WERI-Rb-1 (cell line): ENCODE measurements around the gene OR2M2.

Experiments used
- DNase-seq: peaks from one replicate; pipeline ENCODE4 v3.0.0-alpha.2; 2020
- H3K27ac ChIP-seq: fragments of 250-450 bp; sonication (Bioruptor Pico); 2 replicates; pipeline ENCODE4 v1.5.1; 2020; ENCODE audit warnings: mild to moderate bottlenecking, moderate library complexity
- H3K27me3 ChIP-seq: fragments of 250-450 bp; sonication (Bioruptor Pico); 2 replicates; pipeline ENCODE4 v1.5.1; 2021; ENCODE audit warnings: mild to moderate bottlenecking, low read depth, moderate library complexity; ENCODE audit not compliant: insufficient read depth, severe bottlenecking
- H3K36me3 ChIP-seq: fragments of 250-450 bp; sonication (Bioruptor Pico); 2 replicates; pipeline ENCODE4 v1.5.1; 2020; ENCODE audit warnings: mild to moderate bottlenecking, moderate library complexity
- H3K4me3 ChIP-seq: 2 replicates; pipeline ENCODE4 v1.5.1; 2011; ENCODE audit warnings: low read depth, mild to moderate bottlenecking, control low read depth, low read length
- H3K9me3 ChIP-seq: fragments of 250-450 bp; sonication (Bioruptor Pico); 2 replicates; pipeline ENCODE4 v1.5.1; 2021; ENCODE audit warnings: mild to moderate bottlenecking, moderate library complexity; ENCODE audit not compliant: severe bottlenecking
- CTCF ChIP-seq: IDR thresholded peaks from 2 replicates; pipeline ENCODE4 v1.5.1; 2011; ENCODE audit warnings: low read depth, mild to moderate bottlenecking, control low read depth, inconsistent platforms, low read length

Gene OR2M2

DNA sequence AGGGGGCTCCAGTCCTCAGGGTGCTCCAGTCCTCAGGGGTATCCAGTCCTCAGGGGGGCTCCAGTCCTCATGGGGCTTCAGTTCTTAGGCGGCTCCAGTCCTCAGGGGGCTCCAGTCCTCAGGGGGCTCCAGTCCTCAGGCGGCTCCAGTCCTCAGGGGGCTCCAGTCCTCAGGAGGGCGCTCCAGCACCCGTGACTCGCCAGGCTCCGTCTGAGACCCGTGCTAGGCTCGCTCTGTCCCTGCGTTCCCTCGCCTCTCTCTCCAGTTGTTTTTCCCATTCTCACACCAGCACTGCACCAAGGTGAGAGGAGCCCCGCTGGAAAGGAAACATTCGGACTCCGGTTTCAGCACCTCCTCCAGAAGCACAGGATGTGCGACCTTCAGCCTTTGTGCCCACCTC is 9.4 kb upstream of the OR2M2 start:
- no peak for DNase-seq
- Histone ChIP-seq H3K27me3 (peaks cover 28% of the 10 kb centered on the region), H3K36me3 (no peaks in the 10 kb centered on the region), H3K9me3 (no peaks in the 10 kb centered on the region), H3K4me3 (no peak overlapping the region), H3K27ac (no peak overlapping the region)
- no peak for TF ChIP-seq CTCF

- DNase-seq: no peak
Observed at GRCh38 chr1:248183996-248184395, 9.4 kb downstream of the OR2M2 start.

GRCh38 chr1:248187363-248187762 is 12.7 kb downstream of the OR2M2 start:
- Histone ChIP-seq H3K36me3 (no peaks in the 10 kb centered on the region), H3K27ac (no peak overlapping the region), H3K27me3 (peaks cover 67% of the 10 kb centered on the region), H3K4me3 (no peak overlapping the region), H3K9me3 (no peaks in the 10 kb centered on the region)
- no peak for DNase-seq
- no peak for TF ChIP-seq CTCF

More at GRCh38 chr1:248183996-248184395, 9.4 kb downstream of the OR2M2 start:
- no peaks in the 10 kb centered on the region for H3K9me3 ChIP-seq
- H3K4me3 ChIP-seq: no peak overlapping the region
- TF ChIP-seq CTCF: no peak
- H3K27ac ChIP-seq: no peak overlapping the region
- no peaks in the 10 kb centered on the region for H3K36me3 ChIP-seq
- peaks cover 60% of the 10 kb centered on the region for H3K27me3 ChIP-seq

DNA sequence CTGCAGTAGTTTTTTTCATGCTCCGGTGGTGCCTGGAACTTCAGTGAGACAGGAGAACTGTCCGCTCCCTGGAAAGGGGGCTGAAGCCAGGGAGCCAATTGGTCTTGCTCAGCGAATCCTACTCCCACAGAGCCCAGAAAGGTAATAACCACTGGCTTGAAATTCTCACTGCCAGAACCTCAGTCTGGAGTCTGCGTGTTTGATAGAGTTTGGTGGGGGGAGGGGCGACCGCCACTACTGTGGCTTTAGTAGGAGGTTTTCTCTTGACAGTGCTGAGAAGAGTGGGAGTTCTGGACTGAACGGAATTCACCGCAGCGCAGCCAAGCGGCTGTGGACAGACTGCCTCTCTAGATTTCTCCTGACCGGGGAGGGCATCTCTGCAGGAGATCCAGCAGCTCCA is 14.4 kb downstream of the OR2M2 start:
- Histone ChIP-seq H3K27ac (no peak overlapping the region), H3K9me3 (peaks cover 4% of the 10 kb centered on the region), H3K27me3 (peaks cover 72% of the 10 kb centered on the region), H3K36me3 (no peaks in the 10 kb centered on the region), H3K4me3 (no peak overlapping the region)
- no peak for DNase-seq
- TF ChIP-seq CTCF: no peak

DNA sequence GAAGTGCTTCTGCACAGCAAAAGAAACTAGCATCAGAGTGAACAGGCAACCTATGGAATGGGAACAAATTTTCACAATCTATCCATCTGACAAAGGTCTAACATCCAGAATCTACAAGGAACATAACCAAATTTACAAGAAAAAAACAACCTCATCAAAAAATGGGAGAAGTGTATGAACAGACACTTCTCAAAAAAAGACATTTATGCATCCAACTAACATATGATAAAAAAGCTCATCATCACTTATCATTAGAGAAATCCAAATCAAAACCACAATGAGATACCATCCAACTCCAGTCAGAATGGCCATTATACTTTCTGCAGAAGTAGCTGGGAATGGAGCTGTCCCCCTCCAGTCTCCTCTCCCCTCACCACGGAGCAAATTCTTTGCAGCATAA is 19.5 kb downstream of the OR2M2 start:
- Histone ChIP-seq H3K9me3 (peaks cover 4% of the 10 kb centered on the region), H3K36me3 (no peaks in the 10 kb centered on the region), H3K27me3 (peaks cover 48% of the 10 kb centered on the region), H3K4me3 (no peak overlapping the region), H3K27ac (no peak overlapping the region)
- no peak for DNase-seq
- no peak for TF ChIP-seq CTCF

DNA sequence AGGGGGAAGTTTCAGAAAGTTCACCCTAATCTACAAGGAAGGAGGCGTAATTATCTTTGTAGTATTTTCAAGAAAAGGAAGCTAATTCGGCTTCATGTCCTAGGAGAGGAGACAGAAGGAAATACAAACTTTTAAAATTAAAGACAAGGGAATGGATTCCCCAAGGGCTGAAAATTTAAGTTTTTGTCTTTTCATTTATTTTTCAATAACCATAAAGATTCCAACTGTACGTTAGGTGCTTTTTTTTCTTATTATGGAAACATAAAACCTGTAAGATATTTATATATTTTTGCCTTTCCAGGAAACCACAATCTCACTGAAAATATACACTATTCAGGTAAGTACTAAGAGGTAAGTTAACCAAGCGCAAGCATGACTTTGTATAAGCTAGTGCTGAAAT is 22.3 kb downstream of the OR2M2 start, which contains the start of gene OR2M3:
Gene OR2M3 (plus strand): TSS at position 301 of the 400 bp plus-strand sequence. CDS start 5,803 bp downstream, outside the sequence.
- no peaks in the 10 kb centered on the region for H3K36me3 ChIP-seq
- H3K27me3 ChIP-seq: peaks cover 37% of the 10 kb centered on the region
- no peak for DNase-seq
- no peak within 1 kb of the TSS for H3K27ac ChIP-seq
- H3K4me3 ChIP-seq: no peak within 1 kb of the TSS
- no peak for TF ChIP-seq CTCF
- peaks cover 4% of the 10 kb centered on the region for H3K9me3 ChIP-seq
